DND-41 (cell line): ENCODE data around the gene CDKN2C.

ENCODE experiments used
- ATAC-seq: fragments of 200-7000 bp; cut with Tn5 transposase; 3 replicates; pipeline ENCODE4 v1.9.1; 2021; ENCODE audit warnings: low read depth; ENCODE audit not compliant: insufficient read depth
- DNase-seq: peaks from one replicate; pipeline ENCODE4 v3.0.0-alpha.2; 2020
- H2AFZ ChIP-seq: 2 replicates; pipeline ENCODE4 v1.6.0; 2012; ENCODE audit warnings: low read depth, low read length
- H3K27ac ChIP-seq: 2 replicates; pipeline ENCODE4 v1.5.1; 2012; ENCODE audit warnings: low read length, inconsistent platforms
- H3K27me3 ChIP-seq: fragments of 200-600 bp; sonication (generic); 2 replicates; pipeline ENCODE4 v1.6.0; 2012; ENCODE audit warnings: low read length, mild to moderate bottlenecking, inconsistent platforms; ENCODE audit not compliant: insufficient read depth, poor library complexity
- H3K36me3 ChIP-seq: 2 replicates; pipeline ENCODE4 v1.5.1; 2012; ENCODE audit warnings: low read length, inconsistent platforms; ENCODE audit not compliant: insufficient read depth
- H3K4me1 ChIP-seq: 2 replicates; pipeline ENCODE4 v1.5.1; 2012; ENCODE audit warnings: mild to moderate bottlenecking, low read length; ENCODE audit not compliant: insufficient read depth
- H3K4me2 ChIP-seq: 2 replicates; pipeline ENCODE4 v1.6.0; 2012; ENCODE audit warnings: mild to moderate bottlenecking, moderate library complexity, low read length, inconsistent platforms; ENCODE audit not compliant: insufficient read depth
- H3K4me3 ChIP-seq, 2 experiments: fragments of 200-600 bp in 1 of 2; shearing (Covaris generic) in 1 of 2; 2 replicates each; pipeline ENCODE4 v1.5.1; 2012 to 2016; ENCODE audit warnings: inconsistent platforms in 2 of 2, low read length in 2 of 2, mild to moderate bottlenecking in 2 of 2, low read depth in 1 of 2, moderate library complexity in 1 of 2
- H3K79me2 ChIP-seq: 2 replicates; pipeline ENCODE4 v1.6.0; 2012; ENCODE audit warnings: low read length, inconsistent platforms; ENCODE audit not compliant: insufficient read depth
- H3K9ac ChIP-seq: 2 replicates; pipeline ENCODE4 v1.6.0; 2012; ENCODE audit warnings: low read depth, mild to moderate bottlenecking, inconsistent platforms, low read length, moderate library complexity
- H3K9me3 ChIP-seq: 2 replicates; pipeline ENCODE4 v1.5.1; 2012; ENCODE audit warnings: low read length, moderate library complexity, mild to moderate bottlenecking, inconsistent platforms; ENCODE audit not compliant: insufficient read depth, severe bottlenecking
- H4K20me1 ChIP-seq: 2 replicates; pipeline ENCODE4 v1.6.0; 2012; ENCODE audit warnings: low read length; ENCODE audit not compliant: insufficient read depth
- CTCF ChIP-seq: IDR thresholded peaks from 2 replicates; pipeline ENCODE4 v1.5.1; 2012; ENCODE audit warnings: borderline replicate concordance, low read length, moderate library complexity, mild to moderate bottlenecking; ENCODE audit not compliant: poor library complexity, severe bottlenecking; ENCODE audit errors: extremely low read depth
- EZH2 ChIP-seq: IDR thresholded peaks from 3 replicates; pipeline ENCODE4 v1.6.1; 2012; ENCODE audit warnings: borderline replicate concordance, low read depth, mild to moderate bottlenecking, moderate library complexity, low read length, inconsistent platforms; ENCODE audit not compliant: severe bottlenecking

Gene CDKN2C

GRCh38 chr1:50970509-50970887 is 453 bp downstream of the CDKN2C start:
- Histone ChIP-seq H3K27ac (peak overlapping the region; percentile 94), H3K79me2 (peaks cover 93% of the 10 kb centered on the region), H3K9me3 (no peaks in the 10 kb centered on the region), H3K4me2 (peak overlapping the region; percentile 62), H2AFZ (no peak overlapping the region), H3K4me3 (peak overlapping the region; percentile 65 to 97), H3K4me1 (peaks cover 47% of the 10 kb centered on the region), H3K36me3 (peaks cover 39% of the 10 kb centered on the region), H3K9ac (peak overlapping the region; percentile 100), H3K27me3 (no peaks in the 10 kb centered on the region), H4K20me1 (peaks cover 16% of the 10 kb centered on the region)
- DNase-seq (no peak), ATAC-seq (no peak)
- TF ChIP-seq EZH2 (no peak), CTCF (no peak)

DNA sequence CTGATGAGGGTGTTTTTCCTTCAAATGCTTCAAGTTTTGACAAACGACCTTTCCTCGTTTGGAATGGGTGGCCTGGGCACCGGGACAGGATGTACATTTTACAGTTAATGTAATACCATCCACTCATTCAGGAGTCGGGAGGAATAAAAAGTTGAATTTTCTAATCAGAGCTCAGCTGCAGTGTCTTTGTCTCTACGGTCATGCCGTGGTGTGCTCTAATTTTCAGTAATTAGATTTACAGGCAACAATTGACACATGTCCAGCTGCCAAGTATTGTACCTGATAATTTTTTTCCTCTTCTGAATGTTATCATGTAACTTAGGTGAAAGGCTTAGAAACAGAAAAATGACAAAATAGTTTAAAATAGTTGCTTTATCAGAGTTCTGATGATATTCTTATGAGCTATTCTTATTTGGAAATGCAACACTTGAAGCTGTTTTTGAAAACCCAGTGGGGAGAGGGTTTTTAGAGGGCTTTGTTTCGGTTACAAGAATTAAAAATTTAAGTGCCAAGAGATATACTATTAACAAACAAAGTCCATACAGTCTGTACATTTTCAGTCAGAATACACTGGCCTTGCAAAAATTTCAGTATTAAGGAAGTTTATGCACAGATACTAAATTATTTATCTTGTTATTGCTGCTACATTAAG is 1.0 kb downstream of the CDKN2C start:
- Histone ChIP-seq H4K20me1 (peaks cover 16% of the 10 kb centered on the region), H3K4me2 (peak overlapping the region; percentile 62), H3K9ac (peak overlapping the region; percentile 100), H3K9me3 (no peaks in the 10 kb centered on the region), H3K36me3 (peaks cover 39% of the 10 kb centered on the region), H3K79me2 (peaks cover 98% of the 10 kb centered on the region), H3K4me1 (peaks cover 49% of the 10 kb centered on the region), H2AFZ (no peak overlapping the region), H3K27ac (peak overlapping the region; percentile 94), H3K4me3 (peak overlapping the region; percentile 65 to 97), H3K27me3 (no peaks in the 10 kb centered on the region)
- no peak for ATAC-seq
- TF ChIP-seq EZH2 (no peak), CTCF (no peak)
- DNase-seq: peak; percentile 30

DNA sequence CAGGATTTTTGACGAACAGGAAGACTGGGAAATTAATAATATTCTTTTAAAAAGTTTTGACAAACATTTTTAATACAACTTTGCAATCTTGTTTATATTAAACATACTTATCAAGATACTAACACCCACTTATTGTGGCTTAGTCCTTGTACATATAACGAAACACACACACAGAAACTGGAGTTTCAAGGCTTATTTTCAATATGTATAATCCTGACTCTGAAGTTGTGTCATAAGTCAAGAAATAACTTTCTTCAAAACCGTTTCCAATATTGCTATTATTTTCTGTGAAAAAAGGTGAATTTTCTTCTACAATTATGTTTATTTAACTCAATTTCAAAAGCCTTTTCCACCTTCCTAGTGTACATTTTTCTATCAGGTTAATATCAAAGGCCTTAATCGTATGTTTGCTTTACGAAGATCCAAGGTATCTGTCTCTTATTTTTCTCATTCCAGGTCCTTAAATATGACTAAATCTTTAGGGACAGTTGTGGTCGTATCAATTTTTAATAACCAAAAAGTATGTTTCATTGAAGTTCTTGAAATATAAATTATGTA is 1.8 kb downstream of the CDKN2C start:
- Histone ChIP-seq H3K27me3 (no peaks in the 10 kb centered on the region), H2AFZ (no peak overlapping the region), H3K27ac (peak overlapping the region; percentile 94)

More for the DNA sequence above, 1.8 kb downstream of the CDKN2C start:
- peak overlapping the region; percentile 65 to 97 for H3K4me3 ChIP-seq
- peaks cover 39% of the 10 kb centered on the region for H3K36me3 ChIP-seq
- H3K4me2 ChIP-seq: peak overlapping the region; percentile 62
- peaks cover 44% of the 10 kb centered on the region for H3K4me1 ChIP-seq
- DNase-seq (no peak), ATAC-seq (no peak)
- peaks cover 98% of the 10 kb centered on the region for H3K79me2 ChIP-seq
- H3K9ac ChIP-seq: peak overlapping the region; percentile 100
- no peaks in the 10 kb centered on the region for H3K9me3 ChIP-seq
- peaks cover 16% of the 10 kb centered on the region for H4K20me1 ChIP-seq
- TF ChIP-seq EZH2: no peak
- TF ChIP-seq CTCF: no peak
